ENCODE measurements around the gene MPC1L.

The MPC1L gene

GRCh38 chrX:40632199-40632598, 9.0 kb downstream of the MPC1L start:
- DNase-seq = no peak

- DNase-seq = no peak
Measured at GRCh38 chrX:40637687-40638086, 14.5 kb downstream of the MPC1L start.

- DNase-seq = no peak
Measured at GRCh38 chrX:40644176-40644575, 20.9 kb downstream of the MPC1L start.

GRCh38 chrX:40644821-40645358, 21.7 kb downstream of the MPC1L start:
- DNase-seq = peak; percentile 76

- peak; percentile 49 for DNase-seq
Measured at GRCh38 chrX:40646489-40647306, 23.5 kb downstream of the MPC1L start.

GRCh38 chrX:40647307-40648197, 24.3 kb downstream of the MPC1L start, which contains the start of gene CXorf38:
TSS of gene CXorf38 (minus strand) at chrX:40647561. CDS start at chrX:40647520, 41 bp downstream.
- peak; percentile 96 for DNase-seq

GRCh38 chrX:40651620-40652223, 28.5 kb downstream of the MPC1L start:
- DNase-seq = peak; percentile 76

GRCh38 chrX:40652664-40653063, 29.4 kb downstream of the MPC1L start:
- no peak for DNase-seq

GRCh38 chrX:40653535-40653934, 30.3 kb downstream of the MPC1L start:
- no peak for DNase-seq

- DNase-seq = no peak
Measured at GRCh38 chrX:40660381-40660780, 37.2 kb downstream of the MPC1L start.

- DNase-seq = no peak
Measured at GRCh38 chrX:40661489-40661888, 38.3 kb downstream of the MPC1L start.

GRCh38 chrX:40663078-40663740, 40.0 kb downstream of the MPC1L start:
- peak; percentile 9 for DNase-seq

GRCh38 chrX:40663880-40664630, 40.8 kb downstream of the MPC1L start:
- DNase-seq = no peak

GRCh38 chrX:40671126-40671525, 47.9 kb downstream of the MPC1L start:
- DNase-seq = no peak

Measured in activated CD4-positive, alpha-beta T cell treated with anti-CD3 and anti-CD28 coated beads, Interleukin-10, Interleukin-2, amounts not matched to agents 100 ng/mL and 50 ng/mL, durations not matched to agents 16 hours and 8 hours (primary cell).